HG02970 (cell line): ENCODE results near the gene PKIG.
"Not testable (repeated sequence)": the region's sequence is repeated elsewhere in the genome, so short reads cannot be mapped to it uniquely, and the experiment has no call there.

Source experiments
- ATAC-seq: cut with Tn5 transposase; IDR thresholded peaks from one replicate; pipeline ENCODE4 v1.9.1; 2021; ENCODE audit warnings: mild to moderate bottlenecking, moderate library complexity, moderate number of reproducible peaks; ENCODE audit not compliant: unreplicated experiment, low FRiP score

PKIG gene

DNA sequence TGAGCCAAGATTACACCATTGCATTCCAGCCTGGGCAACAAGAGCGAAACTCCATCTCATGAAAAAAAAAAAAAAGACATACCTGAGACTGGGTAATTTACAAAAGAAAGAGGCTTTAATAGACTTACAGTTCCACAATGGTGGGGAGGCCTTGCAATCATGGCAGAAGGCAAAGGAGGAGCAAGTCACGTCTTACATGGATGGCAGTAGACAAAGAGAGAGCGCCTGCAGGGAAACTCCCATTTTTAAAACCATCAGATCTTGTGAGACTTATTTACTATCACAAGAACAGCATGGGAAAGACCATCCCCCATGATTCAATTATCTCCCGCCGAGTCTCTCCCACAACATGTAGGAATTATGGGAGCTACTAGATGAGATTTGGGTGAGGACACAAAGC lies 71.8 kb downstream of the PKIG start:
- ATAC-seq: not testable (repeated sequence)

DNA sequence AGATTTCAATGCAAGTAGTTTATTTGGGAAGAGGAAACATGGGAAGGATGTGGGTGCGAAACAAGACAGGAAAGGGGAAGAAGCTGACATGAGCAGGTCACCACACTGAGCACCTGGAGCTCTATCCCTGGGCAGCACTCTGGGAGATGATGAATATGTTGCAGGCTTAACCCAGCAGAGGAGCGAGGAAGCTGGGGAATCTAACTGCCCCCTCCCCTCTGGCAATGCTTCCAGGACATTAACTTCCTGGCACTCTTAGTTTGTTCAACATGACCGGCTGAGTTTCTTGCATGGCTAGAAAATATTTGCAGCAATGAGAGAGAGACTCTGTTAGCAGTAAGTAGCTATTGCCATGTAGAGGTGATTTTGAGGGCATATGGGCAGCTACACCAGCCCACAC lies 74.1 kb downstream of the PKIG start:
- ATAC-seq: no peak

DNA sequence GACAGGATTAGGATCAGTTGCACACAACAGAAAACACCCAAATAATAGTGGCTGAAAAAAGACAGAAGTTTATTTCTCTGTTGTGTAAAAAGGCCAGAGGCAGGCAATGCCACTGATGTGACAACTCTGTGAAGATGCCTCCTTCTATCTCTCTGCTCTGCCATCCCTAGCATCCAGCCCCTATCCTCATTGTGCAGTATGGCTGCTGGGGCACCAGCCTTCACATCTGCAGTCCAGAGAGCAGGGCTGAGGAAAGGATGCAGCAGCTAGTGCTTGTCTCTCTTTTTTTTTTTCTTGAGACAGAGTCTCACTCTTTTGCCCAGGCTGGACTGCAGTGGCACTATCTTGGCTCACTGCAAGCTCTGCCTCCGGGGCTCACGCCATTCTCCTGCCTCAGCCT lies 75.5 kb downstream of the PKIG start:
- ATAC-seq: no peak

DNA sequence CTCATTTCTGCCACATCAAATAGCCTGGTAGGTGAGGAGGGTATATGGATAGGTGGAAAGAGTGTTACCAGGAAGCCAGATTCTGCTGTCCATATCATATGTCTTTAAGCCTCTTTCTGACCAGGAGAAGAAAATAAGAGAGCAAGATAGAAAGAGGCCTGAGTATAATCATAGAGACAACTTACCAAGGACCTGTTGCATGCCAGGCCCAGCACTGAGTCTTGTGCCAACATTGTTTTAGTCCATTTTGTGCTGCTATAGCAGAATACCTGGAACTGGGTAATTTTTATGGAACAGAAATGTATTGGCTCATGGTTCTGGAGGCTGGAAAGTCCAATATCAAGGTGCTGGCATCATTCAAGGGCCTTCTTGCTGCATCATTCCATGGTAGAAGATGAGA lies 76.4 kb downstream of the PKIG start:
- ATAC-seq: no peak

DNA sequence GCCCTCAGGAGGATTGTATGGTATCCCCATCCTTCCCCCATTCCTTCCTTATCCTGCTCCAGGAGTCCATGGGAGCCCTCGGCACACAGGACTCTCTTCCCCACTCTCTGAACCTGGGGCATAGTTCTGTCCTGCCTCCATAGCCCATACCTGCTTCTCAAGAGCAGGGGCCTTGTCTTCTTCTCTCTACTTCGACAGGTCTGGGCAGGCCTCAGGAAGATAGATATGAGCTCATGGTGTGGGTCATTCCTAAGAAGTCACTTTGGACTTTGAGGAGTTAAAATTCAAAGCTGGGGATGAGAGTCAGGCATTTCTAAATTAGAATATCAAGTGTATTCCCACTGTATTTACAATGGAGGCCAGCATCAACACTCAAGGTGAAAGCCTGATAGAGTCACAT lies 77.6 kb downstream of the PKIG start:
- ATAC-seq: no peak

DNA sequence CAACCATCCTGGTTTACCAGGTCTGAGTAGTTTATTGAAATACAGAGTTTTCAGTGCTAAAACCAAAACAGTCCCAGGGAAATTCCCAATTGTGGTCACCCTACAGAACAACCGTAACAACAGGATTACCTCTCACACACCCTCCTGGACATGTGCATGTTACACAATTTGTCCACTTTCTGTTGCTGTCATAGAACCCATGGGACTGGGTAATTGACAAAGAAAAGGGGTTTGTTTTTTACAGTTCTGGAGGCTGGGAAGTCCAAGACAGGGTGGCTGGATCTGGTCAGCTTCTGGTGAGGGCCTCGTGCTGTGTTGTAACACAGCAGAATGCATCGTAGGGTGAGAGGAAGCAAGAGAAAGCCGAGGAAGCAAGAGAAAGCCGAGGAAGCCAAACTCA lies 78.2 kb downstream of the PKIG start:
- no peak for ATAC-seq

DNA sequence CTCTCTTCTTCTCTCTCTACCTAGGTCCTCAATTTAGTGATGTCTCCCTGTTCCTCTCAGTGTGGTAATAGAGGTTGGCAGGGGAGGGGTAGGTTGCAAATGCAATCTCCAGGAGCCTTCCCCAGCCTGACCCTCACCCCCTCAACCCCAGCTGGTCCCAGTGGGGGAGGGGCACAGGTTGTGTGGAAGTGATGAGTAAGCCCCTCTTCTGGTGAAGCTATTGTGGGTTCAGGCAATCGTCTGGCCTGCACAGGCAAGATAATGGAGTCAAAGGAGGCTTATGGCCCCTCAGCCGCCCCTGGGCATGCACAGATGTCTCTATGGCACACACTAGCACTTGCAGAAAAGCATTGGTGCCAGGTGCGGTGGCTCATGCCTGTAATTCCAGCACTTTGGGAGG lies 79.9 kb downstream of the PKIG start:
- ATAC-seq: no peak

DNA sequence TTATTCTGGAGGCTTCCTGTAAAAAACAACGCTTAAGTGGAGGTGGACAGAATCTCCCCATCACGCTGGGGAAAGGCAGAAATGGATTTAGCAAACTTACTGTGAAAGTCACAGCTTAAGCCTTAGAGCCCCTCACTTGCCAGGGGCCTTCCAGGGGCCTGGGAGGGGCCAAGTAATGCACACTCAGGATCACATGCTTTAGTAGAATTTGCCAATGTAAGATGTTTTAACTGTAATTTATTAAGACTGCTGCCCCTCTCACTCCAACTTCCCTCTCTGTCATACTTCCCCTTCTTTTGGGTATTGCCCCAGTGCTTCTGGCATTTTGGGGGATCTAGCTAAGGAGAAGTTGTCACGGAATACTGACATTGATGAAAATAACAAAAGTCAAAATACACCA lies 81.8 kb downstream of the PKIG start:
- no peak for ATAC-seq

DNA sequence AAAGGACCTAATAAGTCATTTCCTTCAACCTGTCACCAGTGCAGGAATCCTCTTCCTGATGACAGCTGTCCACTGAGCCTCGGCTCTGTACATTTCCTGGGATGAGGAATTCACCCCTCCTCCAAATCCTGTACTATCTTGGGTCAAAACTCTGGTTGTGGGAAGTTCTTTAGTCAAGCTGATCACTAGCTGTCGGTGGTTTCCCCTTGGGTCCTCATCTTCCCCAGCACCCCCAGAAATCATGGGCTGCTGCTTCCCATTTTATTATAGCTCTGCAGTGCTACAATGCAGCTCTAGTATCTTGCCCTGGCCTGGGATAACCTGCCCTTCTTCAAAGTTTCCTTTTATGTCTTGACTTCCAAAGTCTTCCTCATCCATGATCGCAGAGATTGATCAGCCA lies 83.7 kb downstream of the PKIG start:
- ATAC-seq: no peak
